Glutamatergic neuron (in vitro differentiated cells): ENCODE measurements around the gene PPP1R9B. TPM values are rescaled to one million over a fixed set of nuclear protein-coding genes. Genes with fewer than 3 reads are reported as not detected.

Source experiments
- DNase-seq: peaks from one replicate; pipeline ENCODE4 v3.0.0; 2022
- H3K27ac Mint-ChIP-seq: one replicate; pipeline ENCODE4 v1.8.0; 2020; ENCODE audit warnings: mild to moderate bottlenecking, mixed read lengths, inconsistent platforms; ENCODE audit not compliant: unreplicated experiment
- H3K27me3 Mint-ChIP-seq: one replicate; pipeline ENCODE4 v1.8.0; 2020; ENCODE audit warnings: mild to moderate bottlenecking, moderate library complexity, mixed read lengths, inconsistent platforms; ENCODE audit not compliant: unreplicated experiment
- H3K36me3 Mint-ChIP-seq: one replicate; pipeline ENCODE4 v1.8.0; 2020; ENCODE audit warnings: mild to moderate bottlenecking, mixed read lengths, inconsistent platforms; ENCODE audit not compliant: unreplicated experiment
- H3K4me1 Mint-ChIP-seq: one replicate; pipeline ENCODE4 v1.8.0; 2020; ENCODE audit warnings: mild to moderate bottlenecking, low read depth, mixed read lengths, inconsistent platforms; ENCODE audit not compliant: unreplicated experiment
- H3K4me3 Mint-ChIP-seq: one replicate; pipeline ENCODE4 v1.8.0; 2020; ENCODE audit warnings: mild to moderate bottlenecking, mixed read lengths, inconsistent platforms; ENCODE audit not compliant: unreplicated experiment
- H3K9me3 Mint-ChIP-seq: one replicate; pipeline ENCODE4 v1.8.0; 2020; ENCODE audit warnings: mild to moderate bottlenecking, moderate library complexity, mixed read lengths, inconsistent platforms; ENCODE audit not compliant: unreplicated experiment
- CTCF ChIP-seq: fragments of 200-600 bp; sonication (generic); IDR thresholded peaks from one replicate; pipeline ENCODE4 v1.5.0; 2021; ENCODE audit not compliant: partially characterized antibody, unreplicated experiment
- total RNA-seq: library from RNA; stranded (reverse); fragmentation: NEBNext Ultra II Directional; extraction: Animal tissue kit (Norgen Biotek cat#: 25700); gene quantifications from one replicate; pipeline ENCODE4 v1.2.1, GENCODE V29; 2021; ENCODE audit not compliant: unreplicated experiment

PPP1R9B gene
- total RNA-seq, 1 donor from 2014 or later, result 74.0 TPM

GRCh38 chr17:50162466-50163254 lies 12.2 kb upstream of the PPP1R9B start:
- Mint-ChIP-seq H3K4me1 (peaks cover 14% of the 10 kb centered on the region), H3K9me3 (peaks cover 5% of the 10 kb centered on the region), H3K4me3 (no peak overlapping the region), H3K27ac (peak overlapping the region; percentile 100), H3K27me3 (peaks cover 11% of the 10 kb centered on the region), H3K36me3 (no peaks in the 10 kb centered on the region)
- no peak for TF ChIP-seq CTCF
- DNase-seq, result no peak

GRCh38 chr17:50161911-50162288 lies 11.4 kb upstream of the PPP1R9B start:
- Mint-ChIP-seq H3K4me3 (peak overlapping the region; percentile 86), H3K27me3 (peaks cover 9% of the 10 kb centered on the region), H3K9me3 (peaks cover 5% of the 10 kb centered on the region)

GRCh38 chr17:50161023-50161910 lies 10.8 kb upstream of the PPP1R9B start:
- H3K36me3 Mint-ChIP-seq, result no peaks in the 10 kb centered on the region
- peaks cover 9% of the 10 kb centered on the region for H3K27me3 Mint-ChIP-seq
- peak overlapping the region; percentile 100 for H3K27ac Mint-ChIP-seq
- H3K4me1 Mint-ChIP-seq, result peaks cover 14% of the 10 kb centered on the region
- peak; percentile 90 for TF ChIP-seq CTCF
- H3K4me3 Mint-ChIP-seq, result peak overlapping the region; percentile 86
- peak; percentile 98 for DNase-seq
- H3K9me3 Mint-ChIP-seq, result peaks cover 5% of the 10 kb centered on the region

More at GRCh38 chr17:50161911-50162288, 11.4 kb upstream of the PPP1R9B start:
- Mint-ChIP-seq H3K36me3 (no peaks in the 10 kb centered on the region), H3K4me1 (peaks cover 14% of the 10 kb centered on the region), H3K27ac (peak overlapping the region; percentile 100)
- TF ChIP-seq CTCF, result no peak
- DNase-seq, result no peak

GRCh38 chr17:50157891-50158290 lies 7.4 kb upstream of the PPP1R9B start:
- DNase-seq, result no peak
- Mint-ChIP-seq H3K4me1 (peaks cover 14% of the 10 kb centered on the region), H3K36me3 (no peaks in the 10 kb centered on the region), H3K27ac (no peak overlapping the region), H3K27me3 (peaks cover 9% of the 10 kb centered on the region), H3K9me3 (peaks cover 2% of the 10 kb centered on the region), H3K4me3 (no peak overlapping the region)
- TF ChIP-seq CTCF, result no peak
